ENCODE measurements around the gene TMEM119.
"Not testable (repeated sequence)": the region's sequence is repeated elsewhere in the genome, so short reads cannot be mapped to it uniquely, and the experiment has no call there.

Gene TMEM119

GRCh38 chr12:108599541-108599940 is 1.7 kb upstream of the TMEM119 start:
- no peak for DNase-seq

- no peak for DNase-seq
These were observed 818 bp upstream of the TMEM119 start for GRCh38 chr12:108598553-108599250.

- DNase-seq = no peak
These were observed 878 bp downstream of the TMEM119 start for GRCh38 chr12:108596854-108597558.

GRCh38 chr12:108595711-108596647 is 1.9 kb downstream of the TMEM119 start:
- no peak for DNase-seq

GRCh38 chr12:108594960-108595710 is 2.7 kb downstream of the TMEM119 start:
- no peak for DNase-seq

- no peak for DNase-seq
These were observed 3.5 kb downstream of the TMEM119 start for GRCh38 chr12:108594323-108594903.

- no peak for DNase-seq
These were observed 5.6 kb downstream of the TMEM119 start for GRCh38 chr12:108592033-108592909.

GRCh38 chr12:108591267-108591980 is 6.5 kb downstream of the TMEM119 start:
- no peak for DNase-seq

- DNase-seq = not testable (repeated sequence)
These were observed 7.4 kb downstream of the TMEM119 start for GRCh38 chr12:108590463-108590862.

- no peak for DNase-seq
These were observed 8.0 kb downstream of the TMEM119 start for GRCh38 chr12:108589840-108590229.

GRCh38 chr12:108589028-108589839 is 8.7 kb downstream of the TMEM119 start:
- no peak for DNase-seq

- DNase-seq = no peak
These were observed 10.1 kb downstream of the TMEM119 start for GRCh38 chr12:108587826-108588225.

GRCh38 chr12:108586306-108586705 is 11.6 kb downstream of the TMEM119 start:
- no peak for DNase-seq

GRCh38 chr12:108585864-108586263 is 12.0 kb downstream of the TMEM119 start:
- no peak for DNase-seq

GRCh38 chr12:108584456-108585065 is 13.3 kb downstream of the TMEM119 start:
- no peak for DNase-seq

- DNase-seq = no peak
These were observed 13.9 kb downstream of the TMEM119 start for GRCh38 chr12:108583991-108584390.

GRCh38 chr12:108582978-108583770 is 14.7 kb downstream of the TMEM119 start:
- DNase-seq = no peak

- DNase-seq = no peak
These were observed 15.4 kb downstream of the TMEM119 start for GRCh38 chr12:108582509-108582908.
